Lower lobe of right lung (tissue), 2 donors: ENCODE results near the gene TMBIM6. TPM values are rescaled to one million over a fixed set of nuclear protein-coding genes. Genes with fewer than 3 reads are reported as not detected.
A peak's percentile ranks its signal among the peaks of the same experiment; 100 is the strongest.

Experiments
- ATAC-seq, 2 donors: fragments of 200-7000 bp; cut with Tn5 transposase; one replicate each; pipeline ENCODE4 v1.9.1; 2020 to 2022; ENCODE audit warnings: mild to moderate bottlenecking in 2 of 2, moderate library complexity in 2 of 2
- DNase-seq: peaks from one replicate; pipeline ENCODE4 v3.0.0-alpha.2; 2020
- H3K27ac ChIP-seq: fragments of 200-600 bp; one replicate; pipeline ENCODE4 v1.8.0; 2022
- H3K27me3 ChIP-seq: fragments of 200-600 bp; one replicate; pipeline ENCODE4 v1.8.0; 2022; ENCODE audit warnings: low read depth
- H3K36me3 ChIP-seq: fragments of 200-600 bp; one replicate; pipeline ENCODE4 v1.8.0; 2022; ENCODE audit warnings: mild to moderate bottlenecking
- H3K4me1 ChIP-seq: fragments of 200-600 bp; one replicate; pipeline ENCODE4 v1.8.0; 2022
- H3K4me3 ChIP-seq: fragments of 200-600 bp; one replicate; pipeline ENCODE4 v1.8.0; 2022; ENCODE audit warnings: mild to moderate bottlenecking
- H3K9me3 ChIP-seq: fragments of 200-600 bp; one replicate; pipeline ENCODE4 v1.8.0; 2022
- intact Hi-C: fragments of 100-400 bp; cut with DNase I; formaldehyde crosslinking; loops from one replicate; pipeline ENCODE4 v1.11.0; 2022
- total RNA-seq: library from RNA; stranded (reverse); fragmentation: NEBNext Ultra II Directional; extraction: Animal tissue kit (Norgen Biotek cat#: 25700); gene quantifications from one replicate; pipeline ENCODE4 v1.2.1, GENCODE V29; 2021
- TF ChIP-seq, protein P1 (sequence below): fragments of 200-600 bp; IDR thresholded peaks from one replicate; pipeline ENCODE4 v1.8.0; 2022; ENCODE audit warnings: antibody characterized with exemption, mild to moderate bottlenecking
- donor health status: DM: no; HTN: yes; CAD: no; lungs with severe emphysema.

The TMBIM6 gene
- total RNA-seq, 1 donor from 2014 or later = 671 TPM

DNA sequence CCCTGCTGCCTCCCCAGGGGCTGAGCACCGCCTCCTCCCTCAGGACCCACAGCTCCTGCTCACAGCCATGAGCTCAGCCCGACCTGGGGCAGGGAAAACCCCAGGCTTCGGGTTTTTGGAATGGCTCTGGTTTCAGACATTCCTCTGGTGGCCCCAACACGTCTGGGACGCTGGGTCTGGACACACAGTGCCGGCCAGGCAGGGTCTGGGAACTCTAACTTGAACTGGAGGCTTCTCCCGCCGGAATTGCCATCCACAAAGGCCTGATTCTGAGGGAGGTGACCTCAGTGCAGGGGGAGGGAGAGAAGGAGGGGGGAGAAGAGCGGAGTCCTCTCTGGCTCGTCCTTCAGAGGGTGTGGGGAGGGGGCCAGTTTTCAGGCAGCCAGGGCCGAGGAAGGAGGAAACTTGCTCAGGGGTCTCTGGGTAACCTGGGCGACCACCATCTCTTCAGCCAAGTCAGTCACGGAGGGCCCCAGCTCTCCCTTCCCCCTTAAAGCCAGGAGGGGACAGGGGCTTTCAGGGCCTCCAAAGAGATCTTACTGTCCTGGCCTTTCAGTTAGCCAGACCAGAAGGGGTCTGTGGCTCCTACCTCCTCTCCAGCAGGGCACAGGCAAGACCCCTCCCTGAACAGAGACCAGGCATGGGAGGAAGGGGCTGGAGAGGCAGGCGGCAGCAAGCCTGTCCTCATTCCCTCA, 67.5 kb downstream of the TMBIM6 start:
- H3K4me3 ChIP-seq = peak overlapping the region; percentile 7
- intact Hi-C loops = no loop called here
- peak; percentile 70 to 80 for ATAC-seq
- no peak for DNase-seq
- H3K27ac ChIP-seq = peak overlapping the region; percentile 81
- H3K36me3 ChIP-seq = peaks cover 30% of the 10 kb centered on the region
- TF ChIP-seq, protein P1, sequence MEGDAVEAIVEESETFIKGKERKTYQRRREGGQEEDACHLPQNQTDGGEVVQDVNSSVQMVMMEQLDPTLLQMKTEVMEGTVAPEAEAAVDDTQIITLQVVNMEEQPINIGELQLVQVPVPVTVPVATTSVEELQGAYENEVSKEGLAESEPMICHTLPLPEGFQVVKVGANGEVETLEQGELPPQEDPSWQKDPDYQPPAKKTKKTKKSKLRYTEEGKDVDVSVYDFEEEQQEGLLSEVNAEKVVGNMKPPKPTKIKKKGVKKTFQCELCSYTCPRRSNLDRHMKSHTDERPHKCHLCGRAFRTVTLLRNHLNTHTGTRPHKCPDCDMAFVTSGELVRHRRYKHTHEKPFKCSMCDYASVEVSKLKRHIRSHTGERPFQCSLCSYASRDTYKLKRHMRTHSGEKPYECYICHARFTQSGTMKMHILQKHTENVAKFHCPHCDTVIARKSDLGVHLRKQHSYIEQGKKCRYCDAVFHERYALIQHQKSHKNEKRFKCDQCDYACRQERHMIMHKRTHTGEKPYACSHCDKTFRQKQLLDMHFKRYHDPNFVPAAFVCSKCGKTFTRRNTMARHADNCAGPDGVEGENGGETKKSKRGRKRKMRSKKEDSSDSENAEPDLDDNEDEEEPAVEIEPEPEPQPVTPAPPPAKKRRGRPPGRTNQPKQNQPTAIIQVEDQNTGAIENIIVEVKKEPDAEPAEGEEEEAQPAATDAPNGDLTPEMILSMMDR = no peak
- H3K9me3 ChIP-seq = no peaks in the 10 kb centered on the region
- no peaks in the 10 kb centered on the region for H3K27me3 ChIP-seq
- peaks cover 29% of the 10 kb centered on the region for H3K4me1 ChIP-seq

DNA sequence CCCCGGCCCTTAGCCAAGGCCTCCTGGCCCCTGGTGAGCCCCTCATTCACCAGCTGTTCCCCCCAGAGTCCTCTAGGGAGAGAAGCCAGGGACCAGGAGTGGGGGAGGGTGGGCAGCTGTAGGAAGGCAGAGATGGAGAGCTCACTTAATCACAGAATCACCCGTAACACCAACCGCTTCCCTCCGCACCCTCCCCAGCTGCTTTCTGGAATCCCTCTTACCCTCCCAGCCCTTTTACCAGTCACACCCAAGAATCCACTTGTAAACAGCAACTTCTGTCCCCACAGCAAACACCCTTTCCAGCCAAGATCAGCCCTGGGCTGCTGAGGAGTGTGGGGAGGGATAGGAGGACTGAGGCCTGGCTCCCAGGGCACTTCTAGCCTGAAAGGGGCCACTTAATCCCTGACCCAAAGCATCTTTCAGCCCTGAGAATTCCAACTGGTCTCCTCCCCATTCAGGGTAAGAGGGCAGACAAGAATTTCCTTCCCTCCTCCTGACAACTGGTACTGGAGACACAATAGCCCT, 68.1 kb downstream of the TMBIM6 start:
- Histone ChIP-seq H3K36me3 (peaks cover 23% of the 10 kb centered on the region), H3K27me3 (no peaks in the 10 kb centered on the region), H3K27ac (peak overlapping the region; percentile 81), H3K9me3 (no peaks in the 10 kb centered on the region), H3K4me1 (peaks cover 29% of the 10 kb centered on the region), H3K4me3 (peak overlapping the region; percentile 7)
- peak; percentile 94 to 95 for ATAC-seq
- DNase-seq = peak; percentile 66
- TF ChIP-seq, protein P1 = no peak
- intact Hi-C loops = no loop called here

GRCh38 chr12:49809906-49810389, 68.6 kb downstream of the TMBIM6 start:
- Histone ChIP-seq H3K9me3 (no peaks in the 10 kb centered on the region), H3K27me3 (no peaks in the 10 kb centered on the region), H3K4me1 (peaks cover 29% of the 10 kb centered on the region), H3K36me3 (peaks cover 18% of the 10 kb centered on the region), H3K4me3 (no peak overlapping the region), H3K27ac (peak overlapping the region; percentile 81)
- ATAC-seq = no peak
- TF ChIP-seq, protein P1 = no peak
- intact Hi-C loops = no loop called here
- no peak for DNase-seq

- TF ChIP-seq, protein P1 = no peak
- H3K27me3 ChIP-seq = no peaks in the 10 kb centered on the region
- peaks cover 29% of the 10 kb centered on the region for H3K4me1 ChIP-seq
- no peak overlapping the region for H3K4me3 ChIP-seq
- H3K36me3 ChIP-seq = peaks cover 11% of the 10 kb centered on the region
- ATAC-seq = no peak
- intact Hi-C loops = no loop called here
- H3K9me3 ChIP-seq = no peaks in the 10 kb centered on the region
- no peak for DNase-seq
- H3K27ac ChIP-seq = no peak overlapping the region
Observed at GRCh38 chr12:49811136-49811535, 69.8 kb downstream of the TMBIM6 start.

GRCh38 chr12:49811961-49812401, 70.6 kb downstream of the TMBIM6 start:
- ATAC-seq (no peak), DNase-seq (no peak)
- peaks cover 29% of the 10 kb centered on the region for H3K4me1 ChIP-seq
- intact Hi-C loops = no loop called here
- H3K4me3 ChIP-seq = no peak overlapping the region
- peaks cover 11% of the 10 kb centered on the region for H3K36me3 ChIP-seq
- TF ChIP-seq, protein P1 = no peak
- H3K27me3 ChIP-seq = no peaks in the 10 kb centered on the region
- no peaks in the 10 kb centered on the region for H3K9me3 ChIP-seq
- H3K27ac ChIP-seq = no peak overlapping the region
